ENCODE measurements around the gene KLF16.

Gene KLF16

GRCh38 chr19:1866693-1867348 is 3.4 kb upstream of the KLF16 start:
- DNase-seq, result no peak

- no peak for DNase-seq
Observed at GRCh38 chr19:1865172-1866010, 2.0 kb upstream of the KLF16 start.

- no peak for DNase-seq
Observed at GRCh38 chr19:1864480-1865171, 1.2 kb upstream of the KLF16 start.

- DNase-seq, result peak; percentile 65
Observed at GRCh38 chr19:1863638-1864479, 480 bp upstream of the KLF16 start.

GRCh38 chr19:1862424-1863327 is 703 bp downstream of the KLF16 start:
- DNase-seq, result no peak

GRCh38 chr19:1862068-1862423 is 1.3 kb downstream of the KLF16 start:
- DNase-seq, result no peak

GRCh38 chr19:1861599-1862031 is 1.8 kb downstream of the KLF16 start:
- no peak for DNase-seq

GRCh38 chr19:1860821-1861598 is 2.4 kb downstream of the KLF16 start:
- DNase-seq, result no peak

- no peak for DNase-seq
Observed at GRCh38 chr19:1860042-1860775, 3.2 kb downstream of the KLF16 start.

- DNase-seq, result no peak
Observed at GRCh38 chr19:1859331-1859781, 4.0 kb downstream of the KLF16 start.

- DNase-seq, result no peak
Observed at GRCh38 chr19:1858412-1859081, 4.8 kb downstream of the KLF16 start.

GRCh38 chr19:1857648-1858326 is 5.6 kb downstream of the KLF16 start:
- DNase-seq, result no peak

- no peak for DNase-seq
Observed at GRCh38 chr19:1856698-1857603, 6.4 kb downstream of the KLF16 start.

GRCh38 chr19:1856345-1856697 is 7.1 kb downstream of the KLF16 start:
- no peak for DNase-seq

- no peak for DNase-seq
Observed at GRCh38 chr19:1855828-1856255, 7.5 kb downstream of the KLF16 start.

GRCh38 chr19:1855040-1855827 is 8.1 kb downstream of the KLF16 start:
- DNase-seq, result no peak

GRCh38 chr19:1854542-1855039 is 8.8 kb downstream of the KLF16 start:
- no peak for DNase-seq

Measured in NCI-H187 treated with DMSO at 0.1 percent for 48 hours (cell line).